Activated B cell treated with CpG ODN at 0.5 μM for 24 hours (primary cell): ENCODE results near the gene CABLES1. TPM values are rescaled to one million over a fixed set of nuclear protein-coding genes. Genes with fewer than 3 reads are reported as not detected.

ENCODE experiments used
- ATAC-seq: fragments of 200-7000 bp; cut with Tn5 transposase; one replicate; pipeline ENCODE4 v1.10.0; 2021; ENCODE audit warnings: low read depth, mild to moderate bottlenecking, moderate library complexity
- CTCF ChIA-PET: fragments of 350-600 bp; sonication (Branson Sonifier 250); formaldehyde crosslinking; loops from one replicate; lab custom pipeline; 2021; ENCODE audit warnings: antibody characterized with exemption; lab: Charles Lee
- POLR2A ChIA-PET: fragments of 350-600 bp; sonication (Branson Sonifier 250); formaldehyde crosslinking; loops from one replicate; lab custom pipeline; 2021; ENCODE audit warnings: antibody characterized with exemption; lab: Charles Lee
- DNase-seq: peaks from one replicate; pipeline ENCODE4 v3.0.0; 2022
- H3K27ac Mint-ChIP-seq: one replicate; pipeline ENCODE4 v1.8.0; 2020; ENCODE audit warnings: mixed read lengths
- H3K27me3 Mint-ChIP-seq: one replicate; pipeline ENCODE4 v1.8.0; 2021; ENCODE audit warnings: mixed read lengths
- H3K36me3 Mint-ChIP-seq: one replicate; pipeline ENCODE4 v1.8.0; 2021; ENCODE audit warnings: low read depth, mixed read lengths
- H3K4me1 Mint-ChIP-seq: one replicate; pipeline ENCODE4 v1.8.0; 2021; ENCODE audit warnings: mixed read lengths
- H3K4me3 Mint-ChIP-seq: one replicate; pipeline ENCODE4 v1.8.0; 2020; ENCODE audit warnings: mild to moderate bottlenecking, mixed read lengths
- H3K9me3 Mint-ChIP-seq: one replicate; pipeline ENCODE4 v1.8.0; 2020; ENCODE audit warnings: mixed read lengths
- CTCF ChIP-seq: fragments of 200-600 bp; IDR thresholded peaks from one replicate; pipeline ENCODE4 v1.8.0; 2022; ENCODE audit warnings: antibody characterized with exemption, mild to moderate bottlenecking
- intact Hi-C: fragments of 100-400 bp; cut with micrococcal nuclease; formaldehyde crosslinking; loops from one replicate; pipeline ENCODE4 v1.15.1; 2024
- total RNA-seq: library from RNA; stranded (reverse); gene quantifications from 2 replicates; pipeline ENCODE4 v1.2.3, GENCODE V29; 2022

CABLES1 gene
- total RNA-seq, 1 donor from 2014 or later: 32.3 TPM

GRCh38 chr18:23194997-23195957, 60.0 kb downstream of the CABLES1 start:
- POLR2A ChIA-PET: no interaction called here
- DNase-seq: no peak
- ATAC-seq: no peak
- Mint-ChIP-seq H3K4me3 (no peak overlapping the region), H3K27ac (no peak overlapping the region), H3K36me3 (peaks cover 3% of the 10 kb centered on the region), H3K9me3 (no peaks in the 10 kb centered on the region), H3K4me1 (peaks cover 3% of the 10 kb centered on the region), H3K27me3 (peaks cover 9% of the 10 kb centered on the region)
- intact Hi-C loops: no loop called here
- CTCF ChIA-PET: no interaction called here
- TF ChIP-seq CTCF: no peak

- Mint-ChIP-seq H3K4me1 (peaks cover 3% of the 10 kb centered on the region), H3K36me3 (peaks cover 3% of the 10 kb centered on the region), H3K9me3 (no peaks in the 10 kb centered on the region), H3K4me3 (no peak overlapping the region), H3K27me3 (peaks cover 9% of the 10 kb centered on the region), H3K27ac (no peak overlapping the region)
- DNase-seq (no peak), ATAC-seq (no peak)
- CTCF ChIA-PET: no interaction called here
- POLR2A ChIA-PET: no interaction called here
- TF ChIP-seq CTCF: no peak
- intact Hi-C loops: no loop called here
Measured at GRCh38 chr18:23196119-23197007, 61.1 kb downstream of the CABLES1 start.

GRCh38 chr18:23198217-23198845, 63.0 kb downstream of the CABLES1 start:
- H3K36me3 Mint-ChIP-seq: peaks cover 3% of the 10 kb centered on the region
- ChIA-PET POLR2A (no interaction called here), CTCF (no interaction called here)
- H3K27me3 Mint-ChIP-seq: peaks cover 15% of the 10 kb centered on the region
- H3K27ac Mint-ChIP-seq: no peak overlapping the region
- no peak for TF ChIP-seq CTCF
- DNase-seq: no peak
- ATAC-seq: no peak
- peaks cover 3% of the 10 kb centered on the region for H3K4me1 Mint-ChIP-seq
- no peak overlapping the region for H3K4me3 Mint-ChIP-seq
- no peaks in the 10 kb centered on the region for H3K9me3 Mint-ChIP-seq
- intact Hi-C loops: no loop called here

- CTCF ChIA-PET: no interaction called here
Measured at GRCh38 chr18:23200756-23201155, 65.5 kb downstream of the CABLES1 start.

More at GRCh38 chr18:23200756-23201155, 65.5 kb downstream of the CABLES1 start:
- DNase-seq (no peak), ATAC-seq (no peak)
- no peak overlapping the region for H3K4me3 Mint-ChIP-seq
- H3K27ac Mint-ChIP-seq: no peak overlapping the region
- H3K27me3 Mint-ChIP-seq: peaks cover 15% of the 10 kb centered on the region
- no peak for TF ChIP-seq CTCF
- peaks cover 7% of the 10 kb centered on the region for H3K9me3 Mint-ChIP-seq
- intact Hi-C loops: no loop called here
- H3K36me3 Mint-ChIP-seq: peaks cover 11% of the 10 kb centered on the region
- POLR2A ChIA-PET: no interaction called here
- H3K4me1 Mint-ChIP-seq: peaks cover 19% of the 10 kb centered on the region
